GM18526 (cell line): ENCODE results near the gene NOSTRIN.

ENCODE experiments used
- POLR2A ChIP-seq: IDR thresholded peaks from 3 replicates; pipeline ENCODE4 v1.6.1; 2011; ENCODE audit not compliant: insufficient read length; ENCODE audit errors: extremely low read depth

Gene NOSTRIN

GRCh38 chr2:168801961-168802858, at the start of gene NOSTRIN:
Gene NOSTRIN, plus strand, starts transcription at chr2:168802637. Its CDS starts 10 bp downstream, at chr2:168802647.
- no peak for TF ChIP-seq POLR2A

DNA sequence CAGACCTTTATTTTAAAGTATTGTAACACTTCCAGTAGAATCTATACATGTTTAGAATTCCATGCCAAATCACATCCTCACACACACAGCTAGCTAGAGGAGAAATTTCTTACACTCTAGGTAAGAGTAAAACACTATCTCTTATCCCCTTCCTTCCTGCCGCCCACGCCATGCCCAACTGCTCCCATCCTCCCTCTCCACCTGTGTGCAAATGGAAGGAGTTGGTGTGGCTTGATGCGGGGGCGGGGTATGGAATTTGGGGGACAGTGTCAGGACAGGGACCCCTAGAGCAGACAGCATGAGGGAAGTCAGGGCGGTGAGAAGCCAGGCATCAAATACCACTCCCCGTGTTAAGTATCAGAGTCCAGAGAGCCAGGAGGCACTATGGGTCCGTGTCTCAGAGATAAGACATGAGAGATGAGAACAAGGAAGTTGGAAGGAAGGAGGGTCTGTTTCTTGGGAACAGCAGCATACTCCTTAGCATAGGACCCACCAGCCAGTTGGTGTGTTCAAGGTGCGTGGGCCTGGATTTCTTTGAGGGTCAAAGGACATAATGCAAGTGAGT, 48.6 kb upstream of the NOSTRIN start:
- no peak for TF ChIP-seq POLR2A

- TF ChIP-seq POLR2A = no peak
Measured at GRCh38 chr2:168757223-168757622, 45.2 kb upstream of the NOSTRIN start.

DNA sequence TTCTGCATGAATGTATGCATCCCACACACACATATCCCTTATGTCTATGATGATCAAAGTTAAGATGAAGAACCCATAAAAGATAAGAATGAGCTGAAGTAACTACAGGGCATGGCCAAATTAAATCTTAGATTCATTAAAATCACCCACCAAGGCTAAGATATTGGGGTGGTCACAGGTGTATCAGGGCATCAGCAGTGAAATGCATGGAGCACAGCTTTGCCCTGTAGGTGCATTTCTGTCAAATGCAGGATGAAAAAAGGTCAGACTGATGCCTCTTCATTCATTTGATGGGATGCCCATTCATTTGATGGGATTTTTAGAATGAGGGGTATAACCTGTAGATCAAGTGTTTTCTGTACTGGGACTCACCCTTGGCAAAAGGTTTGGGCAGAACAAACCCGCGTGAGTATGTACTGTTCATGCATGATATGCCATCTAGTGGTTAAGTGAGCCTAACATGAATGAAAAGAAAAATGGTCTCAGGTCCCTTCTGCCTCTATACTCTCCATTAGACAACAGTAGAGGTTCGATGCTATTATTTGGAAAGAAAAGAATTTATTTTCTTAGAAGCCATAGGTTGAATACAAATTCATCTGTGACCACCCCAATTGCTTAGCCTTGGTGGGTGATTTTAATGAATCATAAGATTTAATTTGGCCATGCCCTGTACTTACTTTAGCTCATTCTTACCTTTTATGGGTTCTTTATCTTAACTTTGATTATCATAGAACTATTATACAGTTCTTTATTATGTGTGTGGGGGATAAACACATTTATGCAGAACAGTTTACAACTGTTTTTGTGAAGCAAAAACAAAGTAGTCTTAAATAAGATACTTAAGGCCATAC, 43.2 kb upstream of the NOSTRIN start:
- TF ChIP-seq POLR2A = no peak

DNA sequence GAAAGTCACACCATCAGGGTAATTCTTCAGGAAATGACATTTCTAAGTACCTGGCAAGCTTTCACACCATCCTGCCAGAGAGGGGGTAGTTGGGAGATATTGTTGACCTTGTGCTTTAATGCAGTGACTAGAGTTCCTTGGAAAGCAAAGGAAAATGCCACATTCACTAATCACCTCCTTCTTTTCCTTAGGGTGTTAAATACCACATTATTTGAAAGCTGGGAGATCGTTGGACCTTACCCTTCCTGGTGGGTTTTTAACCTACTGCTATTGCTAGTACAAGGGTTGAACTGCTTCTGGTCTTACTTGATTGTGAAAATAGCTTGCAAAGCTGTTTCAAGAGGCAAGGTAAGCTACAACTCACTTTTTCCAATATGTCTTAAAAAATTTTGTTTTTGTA, 37.0 kb upstream of the NOSTRIN start:
- TF ChIP-seq POLR2A = no peak

- no peak for TF ChIP-seq POLR2A
Measured at GRCh38 chr2:168766600-168766999, 35.8 kb upstream of the NOSTRIN start.

DNA sequence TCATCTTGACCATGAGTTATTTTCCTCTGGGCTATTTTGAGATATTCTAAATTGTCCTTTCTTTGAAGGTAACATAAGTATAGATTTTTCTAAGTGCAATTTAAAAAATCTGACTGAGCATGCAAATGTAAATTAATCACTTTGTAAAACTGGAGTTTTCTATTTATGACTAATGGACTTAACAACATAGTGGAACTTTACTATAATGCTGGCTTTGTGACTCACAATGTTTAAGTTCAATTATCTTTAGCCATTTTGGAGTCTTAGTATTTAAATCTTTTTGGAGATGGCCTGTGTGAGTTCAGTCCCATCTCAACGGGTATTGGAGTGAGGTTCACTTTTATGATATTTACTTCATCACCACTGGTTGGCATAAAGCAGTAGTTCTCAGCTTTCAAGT, 35.2 kb upstream of the NOSTRIN start:
- no peak for TF ChIP-seq POLR2A

DNA sequence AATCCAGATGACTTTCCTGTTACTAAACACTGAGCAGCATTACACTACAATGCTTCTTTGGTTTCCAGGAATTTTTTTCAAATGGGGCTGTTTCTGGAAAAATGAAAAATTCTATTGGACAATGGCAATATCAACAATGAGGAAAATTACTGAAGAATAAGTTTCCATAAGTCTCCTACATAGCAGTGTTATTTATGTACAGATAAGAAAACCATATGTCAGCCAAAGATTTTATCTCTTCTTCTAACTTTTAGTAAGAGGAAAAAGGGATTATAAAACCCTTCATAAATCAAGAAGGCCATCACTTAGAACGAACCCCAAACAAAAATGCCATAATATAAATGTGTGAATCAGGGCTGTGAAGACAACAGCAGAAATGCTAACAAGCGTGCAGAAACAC, 31.6 kb upstream of the NOSTRIN start:
- no peak for TF ChIP-seq POLR2A

DNA sequence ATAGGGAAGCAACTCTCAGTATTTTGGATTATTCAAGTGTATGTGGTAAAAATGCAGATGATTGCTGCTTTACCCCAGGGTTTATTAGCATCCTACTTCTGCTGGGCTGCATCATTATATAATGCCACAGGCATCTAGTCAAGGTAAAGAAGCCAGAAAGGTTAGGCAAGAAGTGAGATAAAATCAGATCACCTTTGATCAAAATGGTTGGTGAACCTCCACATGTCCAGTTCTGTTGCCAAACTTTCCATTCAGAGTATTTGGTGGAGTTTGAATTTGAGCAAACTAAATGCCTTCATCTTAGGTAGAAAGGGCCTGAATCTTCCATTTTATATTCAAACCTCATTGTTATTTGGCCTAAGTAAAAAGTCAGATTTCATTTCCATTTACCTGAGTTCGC, 29.7 kb upstream of the NOSTRIN start:
- no peak for TF ChIP-seq POLR2A

DNA sequence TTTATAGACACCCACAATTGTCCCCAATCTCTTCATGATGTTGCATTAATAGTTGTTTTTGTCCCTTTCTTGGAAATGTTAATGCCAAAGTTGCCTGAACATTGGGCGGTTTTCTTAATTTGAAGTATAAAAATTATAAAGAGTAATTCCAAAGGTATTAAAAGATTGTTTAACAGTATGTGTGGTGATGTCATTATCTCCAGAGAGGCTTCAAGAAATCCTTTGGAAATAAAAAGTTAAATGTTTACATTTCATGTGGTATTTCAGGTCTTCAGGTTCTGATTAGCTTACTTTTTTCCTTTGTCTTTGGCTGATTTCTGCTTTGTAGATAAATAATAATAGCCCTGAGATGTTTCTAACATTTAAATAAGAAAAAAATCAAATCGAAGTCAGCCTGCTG, 29.3 kb upstream of the NOSTRIN start:
- TF ChIP-seq POLR2A = no peak

- no peak for TF ChIP-seq POLR2A
Measured at GRCh38 chr2:168773719-168774521, 28.5 kb upstream of the NOSTRIN start.

- no peak for TF ChIP-seq POLR2A
Measured at GRCh38 chr2:168775837-168776236, 26.6 kb upstream of the NOSTRIN start.

GRCh38 chr2:168780669-168781071, 21.8 kb upstream of the NOSTRIN start:
- TF ChIP-seq POLR2A = no peak

GRCh38 chr2:168781191-168781817, 21.1 kb upstream of the NOSTRIN start:
- no peak for TF ChIP-seq POLR2A
